Small intestine (tissue), 7 donors: ENCODE measurements around the gene TIAM1. TPM values are rescaled to one million over a fixed set of nuclear protein-coding genes. Genes with fewer than 3 reads are reported as not detected.

ENCODE experiments used
- DNase-seq, 2 donors: peaks; one replicate each; pipeline versions ENCODE4 v3.0.0 to v3.0.0-alpha.2; 2013
- FAIRE-seq: peaks from 2 replicates; lab custom pipeline; 2012; peaks lifted over from hg19 to GRCh38; lab: Jason Lieb, UNC
- H3K27ac ChIP-seq, 3 donors: one replicate each; pipeline ENCODE4 v1.5.1; 2013; ENCODE audit warnings: low read length in 2 of 3, mild to moderate bottlenecking in 2 of 3, control low read depth in 1 of 3, inconsistent platforms in 1 of 3, low read depth in 1 of 3, moderate library complexity in 1 of 3
- H3K27me3 ChIP-seq, 3 donors: one replicate each; pipeline ENCODE4 v1.6.1; 2013; ENCODE audit warnings: low read length in 3 of 3, inconsistent platforms in 1 of 3; ENCODE audit not compliant: control insufficient read depth in 3 of 3, insufficient read depth in 3 of 3
- H3K36me3 ChIP-seq, 3 donors: one replicate each; pipeline ENCODE4 v1.6.1; 2013; ENCODE audit warnings: low read length in 3 of 3, inconsistent platforms in 1 of 3, low read depth in 1 of 3, mild to moderate bottlenecking in 1 of 3, moderate library complexity in 1 of 3; ENCODE audit not compliant: control insufficient read depth in 3 of 3, insufficient read depth in 2 of 3
- H3K4me1 ChIP-seq, 3 donors: one replicate each; pipeline ENCODE4 v1.6.1; 2013; ENCODE audit warnings: low read length in 2 of 3, inconsistent platforms in 1 of 3, low read depth in 1 of 3, mild to moderate bottlenecking in 1 of 3, moderate library complexity in 1 of 3; ENCODE audit not compliant: control insufficient read depth in 3 of 3, insufficient read depth in 2 of 3
- H3K4me3 ChIP-seq, 3 donors: one replicate each; pipeline ENCODE4 v1.5.1; 2013; ENCODE audit warnings: low read length in 3 of 3, control low read depth in 1 of 3, inconsistent platforms in 1 of 3, low read depth in 1 of 3, mild to moderate bottlenecking in 1 of 3, moderate library complexity in 1 of 3
- H3K9me3 ChIP-seq, 2 donors: one replicate each; pipeline ENCODE4 v1.6.1; 2013; ENCODE audit warnings: low read depth in 1 of 2, low read length in 1 of 2; ENCODE audit not compliant: control insufficient read depth in 2 of 2, insufficient read depth in 1 of 2
- WGBS, 3 donors: extraction: QIAGEN DNeasy Blood & Tissue Kit; methylation state at CpG; one replicate each; pipeline ENCODE4 v1.1.7; 2013; 5-methylcytosine and 5-hydroxymethylcytosine counted together
- polyA plus RNA-seq, 4 donors: library from polyadenylated mRNA; stranded (reverse) in 3 of 4; unstranded in 1 of 4; fragments of 200-250 nt in 3 of 4; fragments of 120-200 nt in 1 of 4; gene quantifications; one replicate each; pipeline versions ENCODE4 v1.2.1 to v1.2.3, GENCODE V29; 2013
- donor health status: healthy with polysubstance abuse.
- donor health status: control.
- donor health status: control.
- donor health status: Bipolar disorder and iron deficiency.
- donor health status: healthy.

The TIAM1 gene
- polyA plus RNA-seq, 4 donors = 0.45 to 4.1 (median 2.4) TPM

GRCh38 chr21:31349208-31349607 is 5.1 kb upstream of the TIAM1 start:
- no peaks in the 10 kb centered on the region for H3K4me1 ChIP-seq
- 61 to 72% (median 66%) methylated on average over 4 of the region's 4 CpGs for WGBS, 3 donors
- no peak overlapping the region for H3K4me3 ChIP-seq
- no peaks in the 10 kb centered on the region for H3K36me3 ChIP-seq
- FAIRE-seq (no peak), DNase-seq (no peak)
- peaks cover 0 to 7% (median 0%) of the 10 kb centered on the region in 3 donors for H3K27me3 ChIP-seq
- no peaks in the 10 kb centered on the region for H3K9me3 ChIP-seq
- H3K27ac ChIP-seq = no peak overlapping the region

- no peaks in the 10 kb centered on the region for H3K9me3 ChIP-seq
- no peak overlapping the region for H3K27ac ChIP-seq
- WGBS, 3 donors = 63 to 81% (median 67%) methylated on average over 7 of the region's 7 CpGs
- DNase-seq (no peak), FAIRE-seq (no peak)
- H3K4me3 ChIP-seq = no peak overlapping the region
- H3K4me1 ChIP-seq = no peaks in the 10 kb centered on the region
- no peaks in the 10 kb centered on the region for H3K36me3 ChIP-seq
- H3K27me3 ChIP-seq = peaks cover 0 to 17% (median 5%) of the 10 kb centered on the region in 3 donors
Observed at GRCh38 chr21:31348188-31348587, 4.1 kb upstream of the TIAM1 start.

GRCh38 chr21:31347435-31348032 is 3.5 kb upstream of the TIAM1 start:
- H3K27me3 ChIP-seq = peaks cover 0 to 22% (median 8%) of the 10 kb centered on the region in 3 donors
- no peak overlapping the region for H3K27ac ChIP-seq
- 45 to 60% (median 51%) methylated on average over 15 of the region's 15 CpGs for WGBS, 3 donors
- peak in 1 of 2 donors; percentile 21 for DNase-seq
- FAIRE-seq = no peak
- H3K36me3 ChIP-seq = no peaks in the 10 kb centered on the region
- no peaks in the 10 kb centered on the region for H3K9me3 ChIP-seq
- no peaks in the 10 kb centered on the region for H3K4me1 ChIP-seq
- H3K4me3 ChIP-seq = no peak overlapping the region

DNA sequence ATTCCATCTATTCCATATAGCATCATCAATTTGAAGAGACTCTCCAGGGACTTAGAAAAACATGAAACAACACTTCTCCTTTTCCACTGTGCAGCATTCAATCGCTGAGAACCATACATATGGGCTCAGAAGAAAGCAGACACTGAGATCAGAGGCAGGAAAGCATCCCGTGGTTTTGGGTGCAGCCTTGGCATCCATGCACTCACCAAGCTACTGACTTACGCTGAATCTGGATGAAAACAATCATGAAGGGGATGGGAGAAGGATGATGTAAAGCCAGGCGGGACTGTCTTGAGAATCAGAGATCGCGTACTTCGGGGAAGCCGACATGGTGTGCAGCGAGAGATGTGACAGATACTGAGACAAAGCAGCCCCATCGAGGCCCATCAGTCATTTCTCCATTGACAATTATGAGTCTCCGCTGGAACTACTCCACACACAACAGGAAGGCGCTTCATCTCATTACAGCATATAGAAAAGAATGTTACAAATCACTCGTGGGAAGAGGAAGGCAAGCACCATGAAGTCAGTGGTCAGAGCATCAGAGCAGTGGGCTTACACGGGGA is 2.3 kb upstream of the TIAM1 start:
- Histone ChIP-seq H3K4me1 (no peaks in the 10 kb centered on the region), H3K36me3 (no peaks in the 10 kb centered on the region), H3K4me3 (no peak overlapping the region), H3K27me3 (peaks cover 0 to 24% (median 9%) of the 10 kb centered on the region in 3 donors), H3K27ac (no peak overlapping the region), H3K9me3 (no peaks in the 10 kb centered on the region)
- FAIRE-seq (no peak), DNase-seq (no peak)
- 74 to 85% (median 78%) methylated on average over 14 of the region's 14 CpGs for WGBS, 3 donors

DNA sequence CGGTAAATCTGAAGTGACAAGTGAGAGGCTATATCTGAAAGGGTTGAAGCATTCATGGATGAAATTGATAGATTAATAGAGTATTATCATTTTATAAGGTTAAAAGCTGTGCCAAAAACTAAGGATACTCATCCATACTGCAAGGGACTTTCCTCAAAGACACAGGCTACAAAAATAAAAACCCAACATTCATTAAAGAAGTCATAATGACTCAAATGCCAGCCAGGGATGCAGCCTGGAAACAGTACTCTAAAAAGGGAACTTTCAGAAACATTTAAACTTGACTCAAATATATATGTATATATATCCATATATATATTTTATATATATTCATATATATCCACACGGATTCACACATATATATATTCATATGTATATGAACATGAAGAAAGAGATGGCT is 1.1 kb upstream of the TIAM1 start:
- DNase-seq (no peak), FAIRE-seq (no peak)
- no peaks in the 10 kb centered on the region for H3K36me3 ChIP-seq
- 76 to 85% (median 85%) methylated on average over 2 of the region's 2 CpGs for WGBS, 3 donors
- no peak overlapping the region for H3K27ac ChIP-seq
- H3K4me1 ChIP-seq = no peaks in the 10 kb centered on the region
- no peaks in the 10 kb centered on the region for H3K9me3 ChIP-seq
- H3K4me3 ChIP-seq = no peak overlapping the region
- H3K27me3 ChIP-seq = peaks cover 0 to 24% (median 9%) of the 10 kb centered on the region in 3 donors

DNA sequence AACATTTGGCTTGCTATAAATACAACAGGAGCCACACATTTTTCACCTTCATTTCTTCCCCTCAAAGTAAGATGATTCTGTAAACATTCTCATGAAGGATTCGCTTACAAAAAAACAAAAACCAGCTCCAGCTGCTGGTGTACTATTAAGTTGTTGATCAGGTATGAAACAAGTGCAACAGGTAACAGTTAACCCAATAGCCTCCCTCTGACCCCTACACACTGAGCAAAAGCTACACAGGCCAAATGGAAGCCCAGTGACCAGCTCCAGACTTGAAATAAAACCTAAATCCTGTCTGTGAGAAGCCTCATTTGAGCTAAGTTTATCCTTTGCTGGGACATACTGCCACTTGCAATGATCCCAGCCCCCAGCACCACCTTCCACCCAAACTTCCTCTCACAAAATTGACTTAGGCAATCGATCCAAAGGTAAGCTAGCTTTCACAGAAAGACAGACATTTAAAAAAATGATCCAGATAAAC is 991 bp downstream of the TIAM1 start:
- H3K4me3 ChIP-seq = peak overlapping the region in 1 of 3 donors; percentile 37

DNA sequence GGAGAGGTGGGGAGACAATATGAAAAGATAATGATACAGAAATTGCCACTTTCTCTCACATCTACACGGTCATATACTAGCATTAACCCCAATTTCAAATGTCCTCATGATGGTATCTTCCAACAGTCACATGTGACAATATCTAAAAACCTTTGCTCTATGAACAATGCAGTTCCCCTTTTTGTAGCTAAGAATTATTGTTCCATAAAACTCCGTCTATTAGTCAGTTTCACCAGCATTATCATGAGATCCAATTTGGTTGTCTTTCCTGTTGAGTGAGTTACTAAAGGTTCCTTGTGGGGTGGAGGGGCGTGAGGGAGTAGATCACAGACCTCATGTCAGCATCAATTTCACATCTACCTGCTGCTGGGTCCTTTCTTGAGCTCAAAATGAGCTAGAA is 1.7 kb downstream of the TIAM1 start:
- 25 to 61% (median 39%) methylated on average over 3 of the region's 3 CpGs for WGBS, 3 donors
- no peaks in the 10 kb centered on the region for H3K36me3 ChIP-seq
- peaks cover 0 to 24% (median 9%) of the 10 kb centered on the region in 3 donors for H3K27me3 ChIP-seq
- H3K27ac ChIP-seq = no peak overlapping the region
- no peak for FAIRE-seq
- no peak overlapping the region for H3K4me3 ChIP-seq
- no peaks in the 10 kb centered on the region for H3K4me1 ChIP-seq
- DNase-seq = no peak
- no peaks in the 10 kb centered on the region for H3K9me3 ChIP-seq

More for the DNA sequence above, 991 bp downstream of the TIAM1 start:
- Histone ChIP-seq H3K9me3 (no peaks in the 10 kb centered on the region), H3K27me3 (peaks cover 0 to 24% (median 9%) of the 10 kb centered on the region in 3 donors), H3K27ac (no peak overlapping the region), H3K4me1 (no peaks in the 10 kb centered on the region), H3K36me3 (no peaks in the 10 kb centered on the region)
- FAIRE-seq (no peak), DNase-seq (no peak)
- 9 to 50% (median 45%) methylated on average over 2 of the region's 2 CpGs for WGBS, 3 donors

DNA sequence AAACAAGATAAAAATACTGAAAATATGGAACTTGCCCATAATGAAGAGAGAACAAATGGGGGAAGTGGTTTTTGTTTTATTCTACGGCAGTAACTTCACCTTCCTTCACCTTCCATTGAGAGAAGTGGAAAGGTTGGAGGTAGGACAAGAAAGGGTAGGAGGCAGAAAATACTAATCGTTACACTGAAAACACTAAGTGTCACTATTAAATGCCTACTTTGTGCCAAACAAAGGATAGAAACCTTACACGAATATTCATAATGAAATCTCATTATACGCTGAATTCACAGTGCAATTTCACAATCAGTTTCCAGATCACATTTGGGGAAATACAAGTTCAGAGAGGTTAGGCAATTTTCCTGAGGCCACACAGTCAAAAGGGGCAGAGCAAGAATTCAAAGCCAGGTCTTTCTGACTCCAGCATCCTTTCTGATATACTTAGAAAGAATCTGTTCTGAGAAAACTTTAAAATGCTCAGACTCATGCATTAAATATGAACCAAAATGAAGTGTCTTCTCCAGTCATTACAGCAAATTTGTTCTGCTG is 3.0 kb downstream of the TIAM1 start:
- WGBS, 3 donors = 74 to 77% (median 74%) methylated on average over 4 of the region's 4 CpGs
- Histone ChIP-seq H3K4me3 (no peak overlapping the region), H3K9me3 (no peaks in the 10 kb centered on the region), H3K4me1 (no peaks in the 10 kb centered on the region), H3K27ac (no peak overlapping the region), H3K36me3 (no peaks in the 10 kb centered on the region), H3K27me3 (peaks cover 0 to 21% (median 9%) of the 10 kb centered on the region in 3 donors)
- DNase-seq (no peak), FAIRE-seq (no peak)
